K562 (cell line): ENCODE data around the gene ASNS. TPM values are rescaled to one million over a fixed set of nuclear protein-coding genes. Genes with fewer than 3 reads are reported as not detected.

Experiments
- ATAC-seq: fragments of 200-7000 bp; cut with Tn5 transposase; 3 replicates; pipeline ENCODE4 v1.9.1; 2020; ENCODE audit warnings: moderate library complexity
- BruUV-seq: library from RNA; stranded (reverse); fragments of 400-500 nt; replicated peaks from 2 replicates; lab custom pipeline; 2021; lab: Mats Ljungman, UMichigan
- CTCF ChIA-PET: fragments of 300-600 bp; formaldehyde crosslinking; extraction: SDS; loops from one replicate; lab custom pipeline; 2021; ENCODE audit warnings: low intra/inter-chr PET ratio; lab: Yijun Ruan, JAX
- POLR2A ChIA-PET: fragments of 300-600, 350-650 bp; sonication (Branson Sonifier 250); formaldehyde crosslinking; extraction: SDS; loops from one replicate; lab custom pipeline; 2021; ENCODE audit warnings: antibody characterized with exemption, inconsistent platforms; lab: Yijun Ruan, JAX
- DNase-seq, 4 experiments: peaks; one replicate each; pipeline versions ENCODE4 v3.0.0 to v3.0.0-alpha.2; 2011 to 2018; ENCODE audit warnings: low spot score in 3 of 4, mixed read lengths in 3 of 4; ENCODE audit errors: extremely low read depth in 1 of 4
- FAIRE-seq: peaks from 2 replicates; lab custom pipeline; 2011; peaks lifted over from hg19 to GRCh38; lab: Jason Lieb, UNC
- H2AFZ ChIP-seq: 2 replicates; pipeline ENCODE4 v1.6.0; 2011; ENCODE audit warnings: low read depth, low read length, control low read depth, inconsistent platforms
- H3K27ac ChIP-seq: fragments of 200-600 bp; 3 replicates; pipeline ENCODE4 v1.8.0; 2011; ENCODE audit warnings: low read depth, mild to moderate bottlenecking, control low read depth, inconsistent platforms, low read length, moderate library complexity, mixed read lengths; ENCODE audit errors: extremely low read depth
- H3K27me3 ChIP-seq, 2 experiments: fragments of 300-600 bp in 1 of 2; 2 replicates in 1 of 2; 3 replicates in 1 of 2; pipeline versions ENCODE4 v1.6.0 to v1.8.0; 2011; ENCODE audit warnings: inconsistent platforms in 2 of 2, low read length in 2 of 2, mild to moderate bottlenecking in 1 of 2, mixed read lengths in 1 of 2, moderate library complexity in 1 of 2; ENCODE audit not compliant: control insufficient read depth in 2 of 2, insufficient read depth in 2 of 2
- H3K36me3 ChIP-seq: fragments of 300-600 bp; 3 replicates; pipeline ENCODE4 v1.8.0; 2011; ENCODE audit warnings: mild to moderate bottlenecking, low read length, inconsistent platforms; ENCODE audit not compliant: control insufficient read depth, insufficient read depth
- H3K4me1 ChIP-seq, 2 experiments: fragments of 200-600 bp in 1 of 2; replicated peaks in 1 of 2; 2 replicates in 1 of 2; 3 replicates in 1 of 2; pipeline versions ENCODE4 v1.5.1 to v1.8.0; 2011; ENCODE audit warnings: inconsistent platforms in 2 of 2, low read length in 2 of 2, mild to moderate bottlenecking in 1 of 2, mixed read lengths in 1 of 2, moderate library complexity in 1 of 2; ENCODE audit not compliant: control insufficient read depth in 2 of 2, insufficient read depth in 2 of 2
- H3K4me2 ChIP-seq: 2 replicates; pipeline ENCODE4 v1.6.1; 2011; ENCODE audit warnings: low read length, control low read depth, inconsistent platforms, mixed read lengths; ENCODE audit not compliant: insufficient read depth
- H3K4me3 ChIP-seq: fragments of 200-600 bp; sonication (generic), shearing (Covaris generic); 2 replicates; pipeline ENCODE4 v1.5.1; 2016; ENCODE audit warnings: control low read depth, inconsistent platforms
- H3K79me2 ChIP-seq: fragments of 200-600 bp; 3 replicates; pipeline ENCODE4 v1.8.0; 2011; ENCODE audit warnings: low read length, inconsistent platforms; ENCODE audit not compliant: control insufficient read depth, insufficient read depth
- H3K9ac ChIP-seq, 2 experiments: 2 replicates each; pipeline versions ENCODE4 v1.6.0 to v1.6.1; 2011; ENCODE audit warnings: low read depth in 2 of 2, low read length in 2 of 2, control low read depth in 1 of 2, inconsistent platforms in 1 of 2, mild to moderate bottlenecking in 1 of 2, mixed read lengths in 1 of 2; ENCODE audit not compliant: insufficient read depth in 1 of 2
- H3K9me1 ChIP-seq: one replicate; pipeline ENCODE4 v1.6.0; 2011; ENCODE audit warnings: inconsistent platforms, mild to moderate bottlenecking, low read length, moderate library complexity; ENCODE audit not compliant: control insufficient read depth, insufficient read depth
- H3K9me3 ChIP-seq: replicated peaks from 2 replicates; pipeline ENCODE4 v1.5.1; 2011; ENCODE audit warnings: low read depth, low read length, inconsistent platforms; ENCODE audit not compliant: control insufficient read depth, insufficient read depth
- H4K20me1 ChIP-seq: replicated peaks from 2 replicates; pipeline ENCODE4 v1.6.1; 2011; ENCODE audit warnings: low read length, inconsistent platforms, mixed read lengths; ENCODE audit not compliant: control insufficient read depth, insufficient read depth
- RAD51 ChIP-seq: fragments of 450-650 bp; IDR thresholded peaks from 2 replicates; pipeline ENCODE4 v1.7.1; 2016; ENCODE audit warnings: low read depth, mild to moderate bottlenecking, borderline replicate concordance
- ZNF12 ChIP-seq: sonication (generic); formaldehyde crosslinking; IDR thresholded peaks from 2 replicates; pipeline ENCODE4 v1.4.0; 2020; ENCODE audit warnings: mild to moderate bottlenecking, missing genetic modification reagents
- WGBS: fragments of 100-300 bp; shearing (Covaris generic); methylation state at CpG from one replicate; pipeline ENCODE4 v1.1.6; 2016; ENCODE audit warnings: low coverage, mixed read lengths; ENCODE audit not compliant: insufficient coverage; ENCODE audit errors: missing lambda C conversion rate; 5-methylcytosine and 5-hydroxymethylcytosine counted together
- in situ Hi-C: fragments of 300-500 bp; cut with MboI; formaldehyde crosslinking; loops from 4 replicates; pipeline ENCODE4 v1.15.0; 2018; ENCODE audit warnings: inconsistent platforms, mixed read lengths
- intact Hi-C: fragments of 100-400 bp; cut with micrococcal nuclease; formaldehyde crosslinking; loops from 2 replicates; pipeline ENCODE4 v1.14.2; 2022
- polyA plus RNA-seq, 8 experiments: library from polyadenylated mRNA; depleted of rRNA in 4 of 8; stranded (reverse) in 5 of 8; unstranded in 3 of 8; fragments of >200 nt; fragmentation: Nextera tagmentation in 2 of 8; fragmentation: Illumina TruSeq in 1 of 8; extraction: Ambion mirVana in 2 of 8; extraction: Trizol in 1 of 8; gene quantifications; 2 replicates each; pipeline versions ENCODE4 v1.2.1 to v1.2.3, GENCODE V29; 2011 to 2014; ENCODE audit warnings: inconsistent platforms in 1 of 8, missing spikeins in 1 of 8
- total RNA-seq, 7 experiments: library from RNA; depleted of rRNA in 6 of 7; stranded (reverse); fragments of >200 nt in 6 of 7; fragmentation: Illumina TruSeq in 2 of 7; extraction: Trizol in 2 of 7; gene quantifications; 2 replicates each; pipeline versions ENCODE4 v1.2.1 to v1.2.3, GENCODE V29; 2011 to 2021; ENCODE audit warnings: low replicate concordance in 1 of 7
- TF ChIP-seq, protein P1 (sequence below): sonication (generic); formaldehyde crosslinking; IDR thresholded peaks from 2 replicates; pipeline ENCODE4 v1.5.0; 2020; ENCODE audit warnings: missing genetic modification reagents
- TF ChIP-seq, protein P2 (sequence below): sonication (generic); formaldehyde crosslinking; IDR thresholded peaks from 2 replicates; pipeline ENCODE4 v1.8.0; 2023; ENCODE audit warnings: mild to moderate bottlenecking, missing genetic modification reagents
- TF ChIP-seq, protein P3 (sequence below): fragments of 450-650 bp; formaldehyde crosslinking; IDR thresholded peaks from 2 replicates; pipeline ENCODE4 v1.4.0; 2020; ENCODE audit warnings: mild to moderate bottlenecking, mixed read lengths

ASNS gene
- total and polyA plus RNA-seq, 9 of the 15 experiments (the other 6 are each of a cell fraction or from before 2014, with no cell fraction given) = 42.1 to 354 (median 215) TPM

DNA sequence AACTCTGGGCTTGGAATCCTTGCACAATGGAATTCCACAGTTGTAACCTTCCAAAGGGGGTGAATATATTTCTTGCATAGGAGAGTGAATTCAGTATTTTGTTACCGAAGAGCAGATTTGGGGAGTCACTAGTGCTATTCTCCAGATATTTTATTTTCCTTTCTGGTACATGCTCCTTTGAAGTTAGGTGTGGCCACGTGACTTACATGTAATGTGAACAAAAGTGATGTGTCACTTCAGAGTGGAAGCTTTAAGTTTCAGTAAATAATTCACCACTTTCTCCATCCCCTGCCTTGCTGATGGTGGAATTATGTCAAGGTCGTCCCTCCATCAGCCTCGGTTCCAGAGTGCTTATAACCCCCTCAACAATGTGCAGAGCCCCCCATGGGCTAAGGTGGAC lies 25.3 kb downstream of the ASNS start:
- Histone ChIP-seq H3K9me1 (no peaks in the 10 kb centered on the region), H3K4me3 (no peak overlapping the region), H3K79me2 (no peaks in the 10 kb centered on the region), H3K4me1 (no peaks in the 10 kb centered on the region; a peak in 1 of 5 replicates), H3K9me3 (no peaks in the 10 kb centered on the region; the same call in 1 of the 2 replicates), H2AFZ (no peak overlapping the region), H4K20me1 (no peaks in the 10 kb centered on the region), H3K27me3 (no peaks in the 10 kb centered on the region), H3K9ac (no peak overlapping the region), H3K4me2 (no peak overlapping the region), H3K27ac (no peak overlapping the region), H3K36me3 (peaks cover 4% of the 10 kb centered on the region; the same call in 2 of the 3 replicates)
- TF ChIP-seq, protein P1, sequence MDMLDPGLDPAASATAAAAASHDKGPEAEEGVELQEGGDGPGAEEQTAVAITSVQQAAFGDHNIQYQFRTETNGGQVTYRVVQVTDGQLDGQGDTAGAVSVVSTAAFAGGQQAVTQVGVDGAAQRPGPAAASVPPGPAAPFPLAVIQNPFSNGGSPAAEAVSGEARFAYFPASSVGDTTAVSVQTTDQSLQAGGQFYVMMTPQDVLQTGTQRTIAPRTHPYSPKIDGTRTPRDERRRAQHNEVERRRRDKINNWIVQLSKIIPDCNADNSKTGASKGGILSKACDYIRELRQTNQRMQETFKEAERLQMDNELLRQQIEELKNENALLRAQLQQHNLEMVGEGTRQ = peak; percentile 65
- TF ChIP-seq, protein P2, sequence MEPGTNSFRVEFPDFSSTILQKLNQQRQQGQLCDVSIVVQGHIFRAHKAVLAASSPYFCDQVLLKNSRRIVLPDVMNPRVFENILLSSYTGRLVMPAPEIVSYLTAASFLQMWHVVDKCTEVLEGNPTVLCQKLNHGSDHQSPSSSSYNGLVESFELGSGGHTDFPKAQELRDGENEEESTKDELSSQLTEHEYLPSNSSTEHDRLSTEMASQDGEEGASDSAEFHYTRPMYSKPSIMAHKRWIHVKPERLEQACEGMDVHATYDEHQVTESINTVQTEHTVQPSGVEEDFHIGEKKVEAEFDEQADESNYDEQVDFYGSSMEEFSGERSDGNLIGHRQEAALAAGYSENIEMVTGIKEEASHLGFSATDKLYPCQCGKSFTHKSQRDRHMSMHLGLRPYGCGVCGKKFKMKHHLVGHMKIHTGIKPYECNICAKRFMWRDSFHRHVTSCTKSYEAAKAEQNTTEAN (CRISPR knock-in tag) = no peak
- TF ChIP-seq, protein P3, sequence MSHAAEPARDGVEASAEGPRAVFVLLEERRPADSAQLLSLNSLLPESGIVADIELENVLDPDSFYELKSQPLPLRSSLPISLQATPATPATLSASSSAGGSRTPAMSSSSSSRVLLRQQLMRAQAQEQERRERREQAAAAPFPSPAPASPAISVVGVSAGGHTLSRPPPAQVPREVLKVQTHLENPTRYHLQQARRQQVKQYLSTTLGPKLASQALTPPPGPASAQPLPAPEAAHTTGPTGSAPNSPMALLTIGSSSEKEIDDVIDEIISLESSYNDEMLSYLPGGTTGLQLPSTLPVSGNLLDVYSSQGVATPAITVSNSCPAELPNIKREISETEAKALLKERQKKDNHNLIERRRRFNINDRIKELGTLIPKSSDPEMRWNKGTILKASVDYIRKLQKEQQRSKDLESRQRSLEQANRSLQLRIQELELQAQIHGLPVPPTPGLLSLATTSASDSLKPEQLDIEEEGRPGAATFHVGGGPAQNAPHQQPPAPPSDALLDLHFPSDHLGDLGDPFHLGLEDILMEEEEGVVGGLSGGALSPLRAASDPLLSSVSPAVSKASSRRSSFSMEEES = peak; percentile 40
- TF ChIP-seq ZNF12 (CRISPR knock-in tag) = no peak
- peak; percentile 66; the same call in 1 of the 2 replicates for TF ChIP-seq RAD51
- no TSS peak for BruUV-seq
- POLR2A ChIA-PET = interaction anchor here (0.7 to 1.2 kb wide), 3 partner anchors 25 to 166 kb away, joined by 3 read pairs; partner anchors contain the start of gene ASNS
- DNase-seq = no peak
- WGBS = 1% methylated on average over 4 of the region's 4 CpGs
- in situ Hi-C loops = loop anchor here (10.0 kb wide), 1 partner anchor 1932 kb away; no protein-coding TSS in a partner anchor
- no peak for FAIRE-seq
- intact Hi-C loops = loop anchor here (5.0 to 10.0 kb wide), 2 partner anchors 1432 to 1930 kb away; no protein-coding TSS in a partner anchor
- CTCF ChIA-PET = interaction anchor here (1.6 kb wide), 1 partner anchor 1930 kb away, joined by 6 read pairs; no protein-coding TSS in a partner anchor
- ATAC-seq = no peak
